Endothelial cell of umbilical vein (primary cell): ENCODE data around the gene CASR. TPM values are rescaled to one million over a fixed set of nuclear protein-coding genes. Genes with fewer than 3 reads are reported as not detected.

Experiments used
- BruUV-seq: library from RNA; stranded (reverse); fragments of 400-500 nt; replicated peaks from 2 replicates; lab custom pipeline; 2021; lab: Mats Ljungman, UMichigan
- CTCF ChIA-PET: fragments of 300-600, 350-600 bp; sonication (Branson Sonifier 250); formaldehyde crosslinking; loops from one replicate; lab custom pipeline; 2021; ENCODE audit warnings: antibody characterized with exemption, inconsistent platforms; lab: Charles Lee
- POLR2A ChIA-PET: fragments of 300-600, 350-600 bp; sonication (Branson Sonifier 250); formaldehyde crosslinking; loops from one replicate; lab custom pipeline; 2021; ENCODE audit warnings: antibody characterized with exemption, inconsistent platforms; lab: Charles Lee
- DNase-seq: peaks from one replicate; pipeline ENCODE4 v3.0.0-alpha.2; 2011; ENCODE audit warnings: low read depth, low spot score
- FAIRE-seq: peaks from 2 replicates; lab custom pipeline; 2011; peaks lifted over from hg19 to GRCh38; lab: Jason Lieb, UNC
- H2AFZ ChIP-seq: 2 replicates; pipeline ENCODE4 v1.6.0; 2012; ENCODE audit warnings: low read depth, low read length, control low read depth, inconsistent platforms
- H3K27ac ChIP-seq: 2 replicates; pipeline ENCODE4 v1.5.1; 2011; ENCODE audit warnings: low read depth, mild to moderate bottlenecking, control low read depth, low read length, moderate library complexity; ENCODE audit not compliant: insufficient read depth
- H3K27me3 ChIP-seq, 2 experiments: 2 replicates each; pipeline versions ENCODE4 v1.6.0 to v1.6.1; 2011; ENCODE audit warnings: low read length in 2 of 2, mixed read lengths in 1 of 2; ENCODE audit not compliant: control insufficient read depth in 2 of 2, insufficient read depth in 2 of 2
- H3K36me3 ChIP-seq, 2 experiments: 2 replicates in 1 of 2; 3 replicates in 1 of 2; pipeline ENCODE4 v1.5.1; 2011; ENCODE audit warnings: low read length in 2 of 2, mild to moderate bottlenecking in 1 of 2, moderate library complexity in 1 of 2; ENCODE audit not compliant: control insufficient read depth in 2 of 2, insufficient read depth in 2 of 2; ENCODE audit errors: extremely low read depth in 1 of 2
- H3K4me1 ChIP-seq: 3 replicates; pipeline ENCODE4 v1.5.1; 2011; ENCODE audit warnings: mild to moderate bottlenecking, low read length; ENCODE audit not compliant: control insufficient read depth, insufficient read depth; ENCODE audit errors: extremely low read depth
- H3K4me2 ChIP-seq: 2 replicates; pipeline ENCODE4 v1.6.1; 2011; ENCODE audit warnings: low read length, control low read depth, mixed read lengths; ENCODE audit not compliant: insufficient read depth
- H3K4me3 ChIP-seq, 3 experiments: fragments of 200-600 bp in 1 of 3; sonication (generic), shearing (Covaris generic) in 1 of 3; replicated peaks in 1 of 3; 2 replicates each; pipeline ENCODE4 v1.5.1; 2011 to 2016; ENCODE audit warnings: control low read depth in 3 of 3, low read length in 3 of 3, mild to moderate bottlenecking in 2 of 3, inconsistent platforms in 1 of 3, low read depth in 1 of 3, moderate library complexity in 1 of 3; ENCODE audit not compliant: insufficient read depth in 1 of 3
- H3K79me2 ChIP-seq: 2 replicates; pipeline ENCODE4 v1.6.0; 2012; ENCODE audit warnings: low read length, inconsistent platforms; ENCODE audit not compliant: control insufficient read depth, insufficient read depth
- H3K9ac ChIP-seq: replicated peaks from 2 replicates; pipeline ENCODE3; 2011; ENCODE audit warnings: low read length, control low read depth; ENCODE audit not compliant: insufficient read depth; ENCODE audit errors: extremely low read depth
- H3K9me1 ChIP-seq: replicated peaks from 3 replicates; pipeline ENCODE4 v1.6.0; 2011; ENCODE audit warnings: mild to moderate bottlenecking, low read length; ENCODE audit not compliant: control insufficient read depth, insufficient read depth; ENCODE audit errors: extremely low read depth
- H3K9me3 ChIP-seq: replicated peaks from 2 replicates; pipeline ENCODE4 v1.5.1; 2012; ENCODE audit warnings: low read length, inconsistent platforms; ENCODE audit not compliant: control insufficient read depth, insufficient read depth
- H4K20me1 ChIP-seq: replicated peaks from 2 replicates; pipeline ENCODE3; 2011; ENCODE audit warnings: mild to moderate bottlenecking, low read length; ENCODE audit not compliant: control insufficient read depth, insufficient read depth; ENCODE audit errors: extremely low read depth
- EZH2 ChIP-seq: IDR thresholded peaks from 2 replicates; pipeline ENCODE4 v1.6.1; 2012; ENCODE audit warnings: borderline replicate concordance, low read depth, mild to moderate bottlenecking, moderate library complexity, low read length, inconsistent platforms; ENCODE audit not compliant: severe bottlenecking
- FOS ChIP-seq: IDR thresholded peaks from 2 replicates; pipeline ENCODE4 v1.6.1; 2011; ENCODE audit warnings: mild to moderate bottlenecking, low read length, moderate library complexity, borderline replicate concordance; ENCODE audit not compliant: insufficient read depth
- GATA2 ChIP-seq: IDR thresholded peaks from 2 replicates; pipeline ENCODE4 v1.7.0; 2011; ENCODE audit warnings: low read depth, mild to moderate bottlenecking, moderate library complexity, mixed read lengths, low read length; ENCODE audit not compliant: insufficient read length, insufficient read depth
- JUN ChIP-seq: IDR thresholded peaks from 2 replicates; pipeline ENCODE4 v1.6.1; 2011; ENCODE audit warnings: borderline replicate concordance, low read depth; ENCODE audit not compliant: insufficient read length, insufficient read depth
- MYC ChIP-seq: IDR thresholded peaks from one replicate; pipeline ENCODE4 v1.6.1; 2011; ENCODE audit warnings: mild to moderate bottlenecking, low read depth, low read length
- POLR2A ChIP-seq: IDR thresholded peaks from 2 replicates; pipeline ENCODE4 v1.6.1; 2012; ENCODE audit warnings: low read depth, mild to moderate bottlenecking, control low read depth, low read length
- POLR2AphosphoS5 ChIP-seq: IDR thresholded peaks from 2 replicates; pipeline ENCODE4 v1.6.1; 2012; ENCODE audit warnings: low read depth, mild to moderate bottlenecking, control low read depth, low read length, moderate library complexity; ENCODE audit not compliant: insufficient read depth
- dilution Hi-C: fragments of 300-500 bp; cut with MboI; formaldehyde crosslinking; loops from one replicate; pipeline ENCODE4 v1.15.0; 2019; ENCODE audit warnings: low sequenced_read_pairs; ENCODE audit not compliant: extremely low pct_ligation_motif_present
- intact Hi-C: fragments of 100-400 bp; cut with micrococcal nuclease; formaldehyde crosslinking; loops from one replicate; pipeline ENCODE4 v1.10.0; 2022
- polyA plus RNA-seq, 4 experiments: library from polyadenylated mRNA; depleted of rRNA in 3 of 4; stranded (reverse) in 3 of 4; unstranded in 1 of 4; fragments of >200 nt; gene quantifications; 2 replicates each; pipeline versions ENCODE4 v1.2.1 to v1.2.3, GENCODE V29; 2011 to 2012; ENCODE audit warnings: missing spikeins in 1 of 4
- total RNA-seq: library from RNA; stranded (reverse); gene quantifications from 2 replicates; pipeline ENCODE4 v1.2.3, GENCODE V29; 2021
- TF ChIP-seq, protein P1 (sequence below): IDR thresholded peaks from 2 replicates; pipeline ENCODE4 v1.6.1; 2011; ENCODE audit not compliant: insufficient read depth, insufficient read length
- TF ChIP-seq, protein P2 (sequence below), 2 donors: IDR thresholded peaks; 1 replicate in 1 of 2; 2 replicates in 1 of 2; pipeline ENCODE4 v1.5.1; 2011; ENCODE audit warnings: low read length in 2 of 2, mild to moderate bottlenecking in 2 of 2, moderate library complexity in 2 of 2, control low read depth in 1 of 2, inconsistent platforms in 1 of 2, low read depth in 1 of 2; ENCODE audit not compliant: insufficient read depth in 1 of 2; ENCODE audit errors: extremely low read depth in 1 of 2

CASR gene
- total and polyA plus RNA-seq, 2 donors (not counting 3 experiments of a cell fraction or from before 2014, with no cell fraction given), result not detected

DNA sequence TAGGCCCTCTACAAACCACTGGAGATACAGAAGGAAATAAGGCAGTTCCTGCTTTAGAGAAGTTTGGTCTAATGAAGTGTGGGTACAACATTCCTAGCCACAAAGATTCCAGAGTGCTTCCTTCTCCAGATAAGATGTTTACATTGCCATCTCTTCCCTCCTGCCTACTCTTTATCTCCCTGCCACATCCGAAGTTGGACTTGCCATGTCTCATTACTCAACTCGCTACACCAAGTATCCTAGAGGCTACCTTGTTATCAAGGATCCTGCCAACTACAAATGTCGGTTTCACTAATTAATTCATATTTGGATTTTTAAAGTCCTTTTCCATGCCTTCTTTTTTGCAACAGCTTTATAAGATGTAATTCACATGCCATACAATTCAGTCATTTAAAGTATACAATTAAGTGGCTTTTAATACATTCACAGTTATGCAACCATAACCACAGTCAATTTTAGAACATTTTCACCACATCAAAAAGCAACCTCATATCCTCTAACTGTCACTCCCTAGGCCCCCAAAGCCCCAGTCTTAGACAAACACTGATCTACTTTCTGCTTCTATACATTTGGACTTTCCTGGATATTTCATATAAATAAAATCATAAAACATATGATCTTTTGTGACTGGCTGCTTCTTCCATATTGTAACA, 87.9 kb downstream of the CASR start:
- DNase-seq (no peak), FAIRE-seq (no peak)
- Histone ChIP-seq H3K36me3 (no peaks in the 10 kb centered on the region), H2AFZ (no peak overlapping the region), H3K79me2 (no peaks in the 10 kb centered on the region), H3K9ac (no peak overlapping the region), H4K20me1 (no peaks in the 10 kb centered on the region), H3K9me1 (no peaks in the 10 kb centered on the region), H3K27me3 (peaks cover 2% of the 10 kb centered on the region in 2 experiments), H3K4me3 (no peak overlapping the region), H3K27ac (no peak overlapping the region), H3K4me2 (no peak overlapping the region), H3K4me1 (no peaks in the 10 kb centered on the region), H3K9me3 (no peaks in the 10 kb centered on the region)
- dilution Hi-C loops (no loop called here), intact Hi-C loops (no loop called here)
- POLR2A ChIA-PET, result no interaction called here
- CTCF ChIA-PET, result no interaction called here
- TF ChIP-seq POLR2AphosphoS5 (no peak), JUN (no peak), MYC (no peak), GATA2 (no peak), EZH2 (no peak), POLR2A (no peak), FOS (no peak)
- TF ChIP-seq, protein P1, sequence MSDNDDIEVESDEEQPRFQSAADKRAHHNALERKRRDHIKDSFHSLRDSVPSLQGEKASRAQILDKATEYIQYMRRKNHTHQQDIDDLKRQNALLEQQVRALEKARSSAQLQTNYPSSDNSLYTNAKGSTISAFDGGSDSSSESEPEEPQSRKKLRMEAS, result no peak
- TF ChIP-seq, protein P2, sequence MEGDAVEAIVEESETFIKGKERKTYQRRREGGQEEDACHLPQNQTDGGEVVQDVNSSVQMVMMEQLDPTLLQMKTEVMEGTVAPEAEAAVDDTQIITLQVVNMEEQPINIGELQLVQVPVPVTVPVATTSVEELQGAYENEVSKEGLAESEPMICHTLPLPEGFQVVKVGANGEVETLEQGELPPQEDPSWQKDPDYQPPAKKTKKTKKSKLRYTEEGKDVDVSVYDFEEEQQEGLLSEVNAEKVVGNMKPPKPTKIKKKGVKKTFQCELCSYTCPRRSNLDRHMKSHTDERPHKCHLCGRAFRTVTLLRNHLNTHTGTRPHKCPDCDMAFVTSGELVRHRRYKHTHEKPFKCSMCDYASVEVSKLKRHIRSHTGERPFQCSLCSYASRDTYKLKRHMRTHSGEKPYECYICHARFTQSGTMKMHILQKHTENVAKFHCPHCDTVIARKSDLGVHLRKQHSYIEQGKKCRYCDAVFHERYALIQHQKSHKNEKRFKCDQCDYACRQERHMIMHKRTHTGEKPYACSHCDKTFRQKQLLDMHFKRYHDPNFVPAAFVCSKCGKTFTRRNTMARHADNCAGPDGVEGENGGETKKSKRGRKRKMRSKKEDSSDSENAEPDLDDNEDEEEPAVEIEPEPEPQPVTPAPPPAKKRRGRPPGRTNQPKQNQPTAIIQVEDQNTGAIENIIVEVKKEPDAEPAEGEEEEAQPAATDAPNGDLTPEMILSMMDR (IDR thresholded peaks at IDR 0.05; ENCODE audit: extremely low read depth in 1 of 2, insufficient read depth in 1 of 2, low read depth in 1 of 2, low read length in 2 of 2), result no peak
- no TSS peak for BruUV-seq
